CD4-positive, alpha-beta memory T cell (primary cell): ENCODE results near the gene ORM1. TPM values are rescaled to one million over a fixed set of nuclear protein-coding genes. Genes with fewer than 3 reads are reported as not detected.

Experiments
- CTCF ChIA-PET: fragments of 350-600 bp; sonication (Branson Sonifier 250); formaldehyde crosslinking; loops from one replicate; lab custom pipeline; 2021; ENCODE audit warnings: inconsistent platforms; ENCODE audit not compliant: partially characterized antibody; lab: Charles Lee
- POLR2A ChIA-PET: fragments of 350-600 bp; sonication (Branson Sonifier 250); formaldehyde crosslinking; loops from one replicate; lab custom pipeline; 2021; ENCODE audit not compliant: partially characterized antibody; lab: Charles Lee
- DNase-seq, 5 donors: peaks; one replicate each; pipeline versions ENCODE4 v3.0.0 to v3.0.0-alpha.2; 2020 to 2022; ENCODE audit warnings: mixed read lengths in 1 of 5
- H3K27ac ChIP-seq: one replicate; pipeline ENCODE4 v1.7.0; 2013; ENCODE audit warnings: low read depth, low read length
- H3K27me3 ChIP-seq: 2 replicates; pipeline ENCODE4 v1.7.0; 2013; ENCODE audit warnings: mild to moderate bottlenecking, low read length, moderate library complexity; ENCODE audit not compliant: insufficient read depth
- H3K36me3 ChIP-seq: 2 replicates; pipeline ENCODE4 v1.7.0; 2013; ENCODE audit warnings: mild to moderate bottlenecking, low read length, moderate library complexity; ENCODE audit not compliant: insufficient read depth
- H3K4me1 ChIP-seq: 2 replicates; pipeline ENCODE4 v1.7.0; 2013; ENCODE audit warnings: mild to moderate bottlenecking, low read length, moderate library complexity; ENCODE audit not compliant: insufficient read depth
- H3K4me3 ChIP-seq, 2 donors: one replicate each; pipeline ENCODE4 v1.7.0; 2013; ENCODE audit warnings: low read length in 2 of 2, mild to moderate bottlenecking in 1 of 2
- H3K9me3 ChIP-seq, 2 donors: one replicate each; pipeline ENCODE4 v1.7.0; 2013; ENCODE audit warnings: low read length in 2 of 2, control low read depth in 1 of 2; ENCODE audit not compliant: control insufficient read depth in 1 of 2
- H3K27ac Mint-ChIP-seq, 7 donors: one replicate each; pipeline ENCODE4 v1.8.0; 2020 to 2021; ENCODE audit warnings: mixed read lengths in 7 of 7, mild to moderate bottlenecking in 6 of 7, inconsistent platforms in 3 of 7, moderate library complexity in 3 of 7
- H3K27me3 Mint-ChIP-seq, 2 donors: one replicate each; pipeline ENCODE4 v1.8.0; 2020 to 2021; ENCODE audit warnings: mixed read lengths in 2 of 2
- H3K36me3 Mint-ChIP-seq, 2 donors: one replicate each; pipeline ENCODE4 v1.8.0; 2020 to 2021; ENCODE audit warnings: mixed read lengths in 2 of 2, inconsistent platforms in 1 of 2, mild to moderate bottlenecking in 1 of 2
- H3K4me1 Mint-ChIP-seq, 4 donors: one replicate each; pipeline ENCODE4 v1.8.0; 2020 to 2021; ENCODE audit warnings: mixed read lengths in 4 of 4, mild to moderate bottlenecking in 1 of 4
- H3K4me3 Mint-ChIP-seq, 8 donors: one replicate each; pipeline ENCODE4 v1.8.0; 2020 to 2021; ENCODE audit warnings: mixed read lengths in 8 of 8, mild to moderate bottlenecking in 7 of 8, moderate library complexity in 6 of 8, inconsistent platforms in 3 of 8
- H3K9me3 Mint-ChIP-seq, 8 donors: one replicate each; pipeline ENCODE4 v1.8.0; 2020 to 2021; ENCODE audit warnings: mixed read lengths in 8 of 8, mild to moderate bottlenecking in 5 of 8, inconsistent platforms in 3 of 8, moderate library complexity in 1 of 8
- intact Hi-C: fragments of 100-400 bp; cut with micrococcal nuclease; formaldehyde crosslinking; loops from one replicate; pipeline ENCODE4 v1.15.1; 2023
- polyA plus RNA-seq, 2 donors: library from polyadenylated mRNA; unstranded; fragments of 300-500 nt; fragmentation: Illumina TruSeq; gene quantifications; one replicate each; pipeline ENCODE4 v1.2.3, GENCODE V29; 2021
- total RNA-seq, 2 experiments: library from RNA; stranded (reverse); gene quantifications; one replicate each; pipeline ENCODE4 v1.2.3, GENCODE V29; 2021

The ORM1 gene
- total and polyA plus RNA-seq, 4 experiments from 2014 or later = not detected

DNA sequence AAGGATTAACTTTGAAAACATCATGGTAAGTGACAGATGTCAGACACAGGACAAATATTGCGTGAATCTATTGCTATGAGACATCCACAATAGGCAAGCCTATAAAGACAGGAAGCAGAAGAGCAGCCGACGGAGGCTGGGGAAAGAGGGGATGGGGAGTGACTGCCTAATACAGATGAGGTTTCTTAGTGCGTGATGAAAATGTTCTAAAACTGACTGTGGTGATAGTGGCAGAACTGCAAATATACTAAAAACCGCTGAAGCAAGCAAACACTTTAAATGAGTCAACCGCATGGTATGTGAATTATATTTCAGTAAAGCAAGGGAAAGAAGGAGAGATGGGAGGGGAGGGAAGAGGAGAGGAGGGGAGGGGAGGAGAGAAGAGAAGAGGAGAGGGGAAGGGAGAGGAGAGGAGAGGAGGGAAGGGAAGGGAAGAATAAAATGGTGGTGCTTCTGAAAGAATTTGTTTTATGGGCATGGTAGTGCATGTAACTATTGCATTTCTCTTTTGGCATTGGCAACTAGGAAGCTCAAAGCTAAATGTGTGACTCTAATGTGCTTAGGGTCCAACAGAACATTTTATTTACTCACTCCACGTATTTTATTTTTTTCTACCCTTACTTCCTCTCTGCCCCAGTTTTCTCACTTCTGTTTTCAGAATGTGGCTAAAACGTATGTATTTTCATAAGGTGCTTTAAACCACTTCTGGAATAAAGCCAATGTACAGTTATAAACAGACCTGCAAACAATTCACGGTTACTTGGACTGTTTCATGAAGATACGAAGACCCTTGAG, 43.6 kb downstream of the ORM1 start:
- H3K27ac Mint-ChIP-seq = peak overlapping the region; percentile 78 to 97 (median 96)
- ChIA-PET POLR2A (interaction anchor here (2.0 to 37.6 kb wide), 6 partner anchors 11 to 30 kb away, joined by 7 to 1614 read pairs (median 30); partner anchors contain the start of gene AKNA), CTCF (interaction anchor here (1.2 to 8.5 kb wide), 7 partner anchors 11 to 226 kb away, joined by 3 to 84 read pairs (median 7); partner anchors contain the start of gene AKNA)
- peaks cover 0 to 2% (median 0%) of the 10 kb centered on the region in 8 donors for H3K9me3 Mint-ChIP-seq
- Histone ChIP-seq H3K27ac (peak overlapping the region; percentile 62), H3K27me3 (no peaks in the 10 kb centered on the region), H3K9me3 (no peaks in the 10 kb centered on the region), H3K4me3 (no peak overlapping the region), H3K36me3 (peaks cover 72% of the 10 kb centered on the region), H3K4me1 (peaks cover 99% of the 10 kb centered on the region)
- peak; percentile 52 to 78 (median 61) for DNase-seq
- peaks cover 70 to 80% of the 10 kb centered on the region in 2 donors for H3K36me3 Mint-ChIP-seq
- peak overlapping the region; percentile 57 to 80 (median 66) for H3K4me3 Mint-ChIP-seq
- H3K27me3 Mint-ChIP-seq = no peaks in the 10 kb centered on the region
- intact Hi-C loops = loop anchor here (1.0 to 2.0 kb wide), 2 partner anchors 14 to 19 kb away; no protein-coding TSS in a partner anchor
- peaks cover 57 to 94% (median 80%) of the 10 kb centered on the region in 4 donors for H3K4me1 Mint-ChIP-seq

DNA sequence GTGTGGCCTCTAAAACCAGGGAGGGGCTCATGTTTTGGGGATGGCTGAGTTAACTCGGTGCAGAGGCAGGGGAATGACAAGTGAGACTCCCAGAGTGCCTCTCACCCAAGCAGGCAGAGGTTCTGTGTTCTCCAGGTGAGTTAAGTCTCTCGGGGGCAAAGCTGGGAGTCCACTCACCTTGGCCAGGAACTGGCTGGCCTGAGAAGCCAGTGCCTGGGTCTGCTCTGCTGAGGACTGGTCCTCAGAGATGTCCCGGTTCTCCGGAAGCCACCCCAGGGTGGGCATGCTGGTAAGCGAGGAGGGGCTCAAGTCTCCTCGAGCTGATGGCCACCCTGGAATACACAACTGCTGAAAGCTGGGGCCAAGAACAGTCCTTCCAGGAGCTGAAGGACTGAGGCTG, 44.5 kb downstream of the ORM1 start:
- H3K27me3 ChIP-seq = no peaks in the 10 kb centered on the region
- H3K27me3 Mint-ChIP-seq = no peaks in the 10 kb centered on the region
- H3K36me3 Mint-ChIP-seq = peaks cover 68 to 80% of the 10 kb centered on the region in 2 donors
- peaks cover 66% of the 10 kb centered on the region for H3K36me3 ChIP-seq
- H3K4me1 ChIP-seq = peaks cover 99% of the 10 kb centered on the region
- CTCF ChIA-PET = interaction anchor here (1.2 to 8.5 kb wide), 7 partner anchors 10 to 225 kb away, joined by 3 to 84 read pairs (median 4); partner anchors contain the start of gene AKNA
- POLR2A ChIA-PET = interaction anchor here (1.2 to 37.6 kb wide), 7 partner anchors 10 to 137 kb away, joined by 3 to 1614 read pairs (median 25); partner anchors contain the start of gene AKNA
- H3K9me3 ChIP-seq = no peaks in the 10 kb centered on the region
- H3K27ac ChIP-seq = peak overlapping the region; percentile 62
- peak overlapping the region; percentile 78 to 97 (median 96) for H3K27ac Mint-ChIP-seq
- peak overlapping the region; percentile 15 to 80 (median 66) for H3K4me3 Mint-ChIP-seq
- peaks cover 64 to 100% (median 86%) of the 10 kb centered on the region in 4 donors for H3K4me1 Mint-ChIP-seq
- peak overlapping the region in 1 of 2 donors; percentile 17 for H3K4me3 ChIP-seq
- intact Hi-C loops = loop anchor here (2.0 kb wide), 1 partner anchor 15 kb away; no protein-coding TSS in a partner anchor
- DNase-seq = no peak
- peaks cover 0 to 2% (median 0%) of the 10 kb centered on the region in 8 donors for H3K9me3 Mint-ChIP-seq

DNA sequence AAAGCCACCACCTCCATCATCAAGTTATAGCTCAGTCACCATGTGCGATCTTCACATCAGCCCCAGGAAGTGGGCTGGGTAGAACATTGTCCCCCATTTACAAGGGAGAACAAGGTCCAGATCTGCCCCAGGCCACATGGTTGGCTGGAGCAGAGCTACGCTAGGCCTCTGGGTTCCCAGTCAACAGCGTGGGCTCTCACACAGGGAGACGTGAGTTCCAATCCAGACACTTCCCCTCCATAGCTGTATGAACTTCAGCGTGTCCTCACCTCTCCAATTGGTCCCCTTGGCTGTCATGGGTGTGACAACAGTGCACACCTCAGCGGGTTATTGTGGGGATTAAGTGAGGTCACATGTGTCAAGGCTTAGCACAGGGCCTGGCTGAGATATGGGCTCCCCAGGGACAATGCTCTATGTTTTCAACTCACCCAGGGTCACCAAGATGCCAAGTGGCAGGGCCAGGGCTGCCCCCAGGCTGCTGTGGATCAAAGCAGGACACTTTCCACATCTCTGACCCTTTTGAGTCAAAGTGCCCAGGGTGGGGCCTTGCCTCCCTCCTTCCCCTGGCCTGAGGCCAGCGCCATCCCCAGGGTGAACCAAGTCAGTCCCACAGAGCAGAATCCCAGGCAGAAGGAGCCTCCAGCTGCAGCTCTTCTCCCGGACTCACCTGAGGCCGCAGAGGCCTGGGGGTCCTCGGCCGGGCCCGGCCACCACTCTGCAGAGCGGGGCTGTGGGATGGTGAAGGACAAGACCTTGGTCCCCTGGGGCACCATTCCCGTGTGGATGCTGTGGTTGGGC, 45.1 kb downstream of the ORM1 start:
- Histone ChIP-seq H3K27ac (peak overlapping the region; percentile 62), H3K4me1 (peaks cover 99% of the 10 kb centered on the region), H3K27me3 (no peaks in the 10 kb centered on the region), H3K9me3 (no peaks in the 10 kb centered on the region), H3K36me3 (peaks cover 60% of the 10 kb centered on the region), H3K4me3 (peak overlapping the region in 1 of 2 donors; percentile 17)
- ChIA-PET POLR2A (interaction anchor here (1.2 to 37.6 kb wide), 7 partner anchors 9 to 136 kb away, joined by 3 to 1614 read pairs (median 25); partner anchors contain the start of gene AKNA), CTCF (interaction anchor here (0.8 to 8.5 kb wide), 8 partner anchors 10 to 67 kb away, joined by 3 to 84 read pairs (median 4); partner anchors contain the start of gene AKNA)
- intact Hi-C loops = loop anchor here (2.0 kb wide), 1 partner anchor 15 kb away; no protein-coding TSS in a partner anchor
- Mint-ChIP-seq H3K27ac (peak overlapping the region; percentile 78 to 97 (median 96)), H3K4me1 (peaks cover 64 to 100% (median 89%) of the 10 kb centered on the region in 4 donors), H3K9me3 (peaks cover 0 to 2% (median 0%) of the 10 kb centered on the region in 8 donors), H3K36me3 (peaks cover 65 to 81% of the 10 kb centered on the region in 2 donors), H3K27me3 (no peaks in the 10 kb centered on the region), H3K4me3 (peak overlapping the region; percentile 15 to 73 (median 60))
- DNase-seq = no peak

DNA sequence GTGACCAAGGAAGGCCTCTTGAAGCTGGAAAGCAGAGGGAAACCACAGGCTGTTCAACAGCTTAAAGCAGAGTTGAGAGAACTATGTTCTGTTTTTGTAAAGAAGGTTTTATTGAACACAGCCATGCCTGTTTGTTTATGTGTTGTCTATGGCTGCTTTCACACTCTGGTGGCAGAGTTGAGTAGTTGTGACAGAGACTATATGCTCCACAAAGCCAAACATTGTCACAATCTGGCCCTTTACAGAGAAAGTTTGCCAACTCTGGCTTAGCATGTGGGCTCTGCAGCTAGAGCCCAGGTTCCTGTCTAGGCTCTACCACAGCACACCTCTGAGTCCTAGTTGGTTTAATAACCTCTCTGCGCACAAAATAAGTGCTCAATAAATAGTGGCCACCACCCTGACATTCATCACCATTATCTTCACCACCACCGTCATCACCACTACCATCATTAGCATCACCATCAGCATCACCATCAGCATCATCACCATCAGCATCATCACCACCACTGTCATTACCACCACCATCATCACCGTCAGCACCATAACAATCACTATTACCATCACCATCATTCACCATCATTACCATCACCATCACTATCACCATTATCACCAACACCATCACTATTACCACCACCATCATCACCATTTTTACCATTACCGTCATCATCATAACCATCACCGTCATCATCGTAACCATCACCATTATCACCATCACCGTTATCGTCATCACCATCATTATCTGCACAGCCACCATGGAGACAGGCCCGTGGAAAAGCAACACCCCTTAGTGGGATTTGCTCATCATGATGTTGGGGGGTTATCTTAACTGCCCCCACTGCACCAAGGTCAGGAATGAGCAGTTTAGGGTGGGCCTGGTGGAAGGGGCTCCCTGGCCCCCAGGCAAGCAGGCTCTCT, 46.6 kb downstream of the ORM1 start:
- Histone ChIP-seq H3K27me3 (no peaks in the 10 kb centered on the region), H3K36me3 (peaks cover 52% of the 10 kb centered on the region), H3K27ac (peak overlapping the region; percentile 79), H3K4me1 (peaks cover 99% of the 10 kb centered on the region), H3K9me3 (no peaks in the 10 kb centered on the region), H3K4me3 (no peak overlapping the region)
- Mint-ChIP-seq H3K27ac (peak overlapping the region; percentile 74 to 97 (median 88)), H3K4me1 (peaks cover 60 to 100% (median 88%) of the 10 kb centered on the region in 4 donors), H3K27me3 (no peaks in the 10 kb centered on the region), H3K4me3 (peak overlapping the region in 7 of 8 donors; percentile 19 to 69 (median 59)), H3K9me3 (peaks cover 0 to 2% (median 0%) of the 10 kb centered on the region in 8 donors), H3K36me3 (peaks cover 60 to 77% of the 10 kb centered on the region in 2 donors)
- intact Hi-C loops = no loop called here
- ChIA-PET POLR2A (interaction anchor here (0.7 to 37.6 kb wide), 4 partner anchors 7 to 223 kb away, joined by 4 to 1614 read pairs (median 47); partner anchors contain the start of gene AKNA), CTCF (interaction anchor here (1.1 to 8.5 kb wide), 3 partner anchors 17 to 29 kb away, joined by 3 to 84 read pairs (median 4); partner anchors contain the start of gene AKNA)
- peak in 1 of 5 donors; percentile 42 for DNase-seq

DNA sequence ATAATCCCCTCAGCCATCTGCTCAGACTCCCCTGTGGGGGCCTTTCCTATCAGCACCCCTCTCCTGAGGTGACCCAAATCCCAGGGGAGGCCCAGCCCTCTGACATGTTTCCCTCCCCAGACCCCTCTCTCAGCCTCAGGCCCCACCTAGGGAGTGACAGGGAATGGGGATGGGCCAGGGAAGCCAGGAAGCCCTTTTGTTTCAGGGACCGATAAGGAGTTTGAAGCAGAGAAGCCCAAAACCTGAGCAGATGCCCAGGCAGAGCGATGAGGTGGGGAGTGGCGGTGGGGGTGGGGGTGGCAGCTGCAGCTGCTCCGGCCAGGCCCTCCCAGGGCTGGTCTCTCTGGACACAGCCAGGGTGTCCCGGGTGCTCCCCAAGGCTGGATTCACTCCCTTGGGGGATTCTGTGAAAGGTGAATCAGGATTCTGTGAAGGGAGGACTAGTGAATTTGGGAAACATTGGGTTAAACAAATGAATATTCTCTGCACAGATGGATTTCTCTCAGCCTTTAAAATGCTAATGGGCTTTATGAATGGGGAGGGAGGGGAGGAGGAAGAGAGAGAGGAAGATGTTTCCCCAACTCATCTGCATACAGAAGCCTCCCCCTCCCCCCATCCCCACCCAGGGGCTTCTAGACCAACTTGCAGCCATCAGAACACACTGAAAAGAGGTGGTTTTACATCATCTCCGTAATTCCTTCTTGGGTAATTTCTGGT, 47.5 kb downstream of the ORM1 start:
- POLR2A ChIA-PET = interaction anchor here (1.0 to 37.6 kb wide), 6 partner anchors 7 to 38 kb away, joined by 3 to 1614 read pairs (median 23); partner anchors contain the start of gene AKNA
- Mint-ChIP-seq H3K4me3 (peak overlapping the region in 6 of 8 donors; percentile 10 to 96 (median 76)), H3K9me3 (peaks cover 0 to 2% (median 0%) of the 10 kb centered on the region in 8 donors), H3K36me3 (peaks cover 61 to 78% of the 10 kb centered on the region in 2 donors), H3K27me3 (no peaks in the 10 kb centered on the region), H3K4me1 (peaks cover 63 to 100% (median 89%) of the 10 kb centered on the region in 4 donors), H3K27ac (peak overlapping the region; percentile 75 to 99 (median 88))
- peaks cover 99% of the 10 kb centered on the region for H3K4me1 ChIP-seq
- H3K9me3 ChIP-seq = no peaks in the 10 kb centered on the region
- H3K36me3 ChIP-seq = peaks cover 47% of the 10 kb centered on the region
- peak overlapping the region; percentile 79 for H3K27ac ChIP-seq
- H3K27me3 ChIP-seq = no peaks in the 10 kb centered on the region
- DNase-seq = no peak
- H3K4me3 ChIP-seq = no peak overlapping the region
- intact Hi-C loops = no loop called here
- CTCF ChIA-PET = interaction anchor here (1.2 to 4.9 kb wide), 5 partner anchors 9 to 35 kb away, joined by 4 to 85 read pairs (median 6); partner anchors contain the start of gene AKNA
